MM.1S (cell line): ENCODE data around the gene NCKAP5.

Experiments
- DNase-seq: peaks from one replicate; pipeline ENCODE4 v3.0.0-alpha.2; 2015
- H2AFZ ChIP-seq: fragments of 300-600 bp; sonication (generic); 2 replicates; pipeline ENCODE4 v1.6.0; 2016; ENCODE audit warnings: antibody characterized with exemption, low read length
- H3F3A ChIP-seq: fragments of 300-600 bp; sonication (generic); 2 replicates; pipeline ENCODE4 v1.6.1; 2016; ENCODE audit warnings: mild to moderate bottlenecking, antibody characterized with exemption, low read length, moderate library complexity, mixed read lengths; ENCODE audit not compliant: insufficient read depth
- H3K27ac ChIP-seq: fragments of 300-600 bp; sonication (generic); 2 replicates; pipeline ENCODE4 v1.5.1; 2016; ENCODE audit warnings: mild to moderate bottlenecking, low read length
- H3K27me3 ChIP-seq: fragments of 300-600 bp; sonication (generic); replicated peaks from 2 replicates; pipeline ENCODE4 v1.6.0; 2016; ENCODE audit warnings: low read length; ENCODE audit not compliant: insufficient read depth
- H3K36me3 ChIP-seq: fragments of 300-600 bp; sonication (generic); replicated peaks from 2 replicates; pipeline ENCODE4 v1.6.1; 2016; ENCODE audit warnings: mild to moderate bottlenecking, low read length, mixed read lengths; ENCODE audit not compliant: insufficient read depth
- H3K4me1 ChIP-seq: fragments of 300-600 bp; sonication (generic); 2 replicates; pipeline ENCODE4 v1.6.1; 2016; ENCODE audit warnings: low read length, mixed read lengths
- H3K4me2 ChIP-seq: fragments of 300-600 bp; sonication (generic); 2 replicates; pipeline ENCODE4 v1.6.0; 2016; ENCODE audit warnings: low read depth, low read length
- H3K4me3 ChIP-seq: fragments of 300-600 bp; sonication (generic); 2 replicates; pipeline ENCODE4 v1.5.1; 2016; ENCODE audit warnings: low read length, mixed read lengths
- H3K79me2 ChIP-seq: fragments of 300-600 bp; sonication (generic); 2 replicates; pipeline ENCODE4 v1.6.1; 2016; ENCODE audit warnings: mixed run types, low read length, mixed read lengths
- H3K9ac ChIP-seq: fragments of 300-600 bp; sonication (generic); 2 replicates; pipeline ENCODE4 v1.6.1; 2016; ENCODE audit warnings: low read length, mixed read lengths
- H3K9me2 ChIP-seq: fragments of 300-600 bp; sonication (generic); replicated peaks from 2 replicates; pipeline ENCODE4 v1.6.1; 2016; ENCODE audit warnings: mild to moderate bottlenecking, low read length, mixed read lengths; ENCODE audit not compliant: insufficient read depth
- H3K9me3 ChIP-seq: fragments of 300-600 bp; sonication (generic); replicated peaks from 2 replicates; pipeline ENCODE4 v1.6.1; 2016; ENCODE audit warnings: mild to moderate bottlenecking, low read length, mixed read lengths; ENCODE audit not compliant: insufficient read depth
- H4K20me1 ChIP-seq: fragments of 300-600 bp; sonication (generic); 2 replicates; pipeline ENCODE4 v1.6.1; 2016; ENCODE audit warnings: mild to moderate bottlenecking, low read length, moderate library complexity, mixed read lengths; ENCODE audit not compliant: insufficient read depth
- EZH2 ChIP-seq: fragments of 300-600 bp; sonication (generic); optimal IDR thresholded peaks from 2 replicates; pipeline ENCODE3; 2017; ENCODE audit warnings: low read depth, mild to moderate bottlenecking, antibody characterized with exemption, low read length, mixed read lengths
- EZH2phosphoT487 ChIP-seq: fragments of 300-600 bp; sonication (generic); IDR thresholded peaks from 2 replicates; pipeline ENCODE4 v1.6.1; 2018; ENCODE audit warnings: antibody characterized with exemption, low read length
- TF ChIP-seq, protein P1 (sequence below): fragments of 300-600 bp; sonication (generic); IDR thresholded peaks from 2 replicates; pipeline ENCODE4 v1.5.1; 2016; ENCODE audit warnings: antibody characterized with exemption, low read length, mixed read lengths

The NCKAP5 gene

DNA sequence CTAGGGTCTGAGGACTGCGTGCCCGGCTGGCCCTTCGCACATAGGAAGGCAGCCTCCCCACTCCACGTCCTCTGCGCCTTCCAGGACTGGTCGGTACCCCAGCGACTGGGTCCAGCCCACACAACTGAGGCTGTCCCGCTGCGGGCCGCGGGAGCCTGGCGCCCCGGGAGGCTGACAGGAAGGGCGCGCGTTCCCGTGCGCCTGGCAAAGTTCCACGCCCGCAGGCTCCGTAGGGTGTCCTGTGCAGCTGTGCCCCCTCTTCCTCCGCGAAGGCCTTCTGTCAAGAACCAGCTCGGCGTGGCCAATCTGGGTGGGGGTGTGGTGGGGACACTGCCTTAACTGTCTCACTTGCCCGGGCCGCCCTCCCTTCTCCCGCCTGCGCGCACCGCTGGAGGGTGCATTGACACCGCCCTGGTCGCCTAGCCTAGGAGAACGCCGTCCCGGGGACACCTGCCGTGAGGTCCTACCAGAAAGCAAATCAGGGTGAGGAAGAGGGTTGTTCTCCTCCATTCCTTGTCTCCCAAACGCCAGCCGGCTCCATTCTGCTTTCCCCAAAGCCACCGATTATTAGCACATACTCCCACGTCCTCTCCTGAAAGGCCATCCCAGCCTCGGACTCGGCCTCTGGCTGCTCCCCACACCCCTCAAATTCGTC, 897.6 kb downstream of the NCKAP5 start:
- H3K4me2 ChIP-seq = no peak overlapping the region
- TF ChIP-seq EZH2 (no peak), EZH2phosphoT487 (no peak)
- TF ChIP-seq, protein P1, sequence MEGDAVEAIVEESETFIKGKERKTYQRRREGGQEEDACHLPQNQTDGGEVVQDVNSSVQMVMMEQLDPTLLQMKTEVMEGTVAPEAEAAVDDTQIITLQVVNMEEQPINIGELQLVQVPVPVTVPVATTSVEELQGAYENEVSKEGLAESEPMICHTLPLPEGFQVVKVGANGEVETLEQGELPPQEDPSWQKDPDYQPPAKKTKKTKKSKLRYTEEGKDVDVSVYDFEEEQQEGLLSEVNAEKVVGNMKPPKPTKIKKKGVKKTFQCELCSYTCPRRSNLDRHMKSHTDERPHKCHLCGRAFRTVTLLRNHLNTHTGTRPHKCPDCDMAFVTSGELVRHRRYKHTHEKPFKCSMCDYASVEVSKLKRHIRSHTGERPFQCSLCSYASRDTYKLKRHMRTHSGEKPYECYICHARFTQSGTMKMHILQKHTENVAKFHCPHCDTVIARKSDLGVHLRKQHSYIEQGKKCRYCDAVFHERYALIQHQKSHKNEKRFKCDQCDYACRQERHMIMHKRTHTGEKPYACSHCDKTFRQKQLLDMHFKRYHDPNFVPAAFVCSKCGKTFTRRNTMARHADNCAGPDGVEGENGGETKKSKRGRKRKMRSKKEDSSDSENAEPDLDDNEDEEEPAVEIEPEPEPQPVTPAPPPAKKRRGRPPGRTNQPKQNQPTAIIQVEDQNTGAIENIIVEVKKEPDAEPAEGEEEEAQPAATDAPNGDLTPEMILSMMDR = no peak
- no peaks in the 10 kb centered on the region for H4K20me1 ChIP-seq
- H3K27ac ChIP-seq = no peak overlapping the region
- no peak overlapping the region for H3K4me3 ChIP-seq
- no peaks in the 10 kb centered on the region for H3K27me3 ChIP-seq
- H3F3A ChIP-seq = no peaks in the 10 kb centered on the region
- no peaks in the 10 kb centered on the region for H3K9me3 ChIP-seq
- no peak for DNase-seq
- no peaks in the 10 kb centered on the region for H3K79me2 ChIP-seq
- H3K4me1 ChIP-seq = no peaks in the 10 kb centered on the region
- H3K36me3 ChIP-seq = no peaks in the 10 kb centered on the region
- H2AFZ ChIP-seq = no peak overlapping the region
- H3K9me2 ChIP-seq = no peaks in the 10 kb centered on the region
- H3K9ac ChIP-seq = no peak overlapping the region

DNA sequence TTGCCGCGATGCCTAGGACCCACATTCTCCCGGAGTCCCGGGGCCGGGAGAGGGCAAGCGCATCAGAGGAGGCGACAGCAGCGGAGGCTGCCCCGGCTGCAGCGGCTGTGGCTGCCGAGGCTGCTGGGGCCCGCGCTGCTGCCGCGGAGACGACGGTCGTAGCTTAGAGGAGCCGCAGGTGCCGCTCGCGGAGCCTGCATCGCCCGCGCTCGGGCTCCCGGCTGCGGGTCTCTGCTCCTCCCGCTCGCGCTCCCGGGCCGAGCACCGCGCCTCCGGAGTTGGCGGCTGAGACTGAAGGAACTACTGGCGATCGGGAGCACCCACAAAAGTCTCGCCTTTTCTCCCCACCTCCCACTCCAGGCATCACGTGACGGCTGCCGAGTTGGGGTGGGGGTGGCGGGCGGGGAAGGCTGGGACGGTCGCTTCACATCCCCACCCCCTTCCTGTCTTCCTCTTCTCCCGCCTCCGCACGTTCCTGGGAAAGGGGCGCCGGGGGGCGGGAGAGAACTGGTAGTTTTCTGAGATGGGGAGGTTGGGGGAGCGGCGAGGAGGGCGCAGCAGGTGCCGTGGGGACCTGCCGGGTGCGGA, 898.3 kb downstream of the NCKAP5 start, which contains the start of gene LYPD1:
TSS of gene LYPD1 (minus strand) at position 298 of the 588 bp plus-strand sequence. CDS start at position 25, 273 bp downstream.
- no peaks in the 10 kb centered on the region for H3K36me3 ChIP-seq
- no peak within 1 kb of the TSS for H3K9ac ChIP-seq
- no peaks in the 10 kb centered on the region for H3K9me3 ChIP-seq
- H3K4me2 ChIP-seq = peak within 1 kb of the TSS; percentile 22; the same call in 1 of the 2 replicates
- DNase-seq = no peak
- H3F3A ChIP-seq = no peaks in the 10 kb centered on the region
- H3K27me3 ChIP-seq = no peaks in the 10 kb centered on the region
- H2AFZ ChIP-seq = no peak within 1 kb of the TSS
- H3K4me3 ChIP-seq = no peak within 1 kb of the TSS; the same call in 1 of the 2 replicates
- no peaks in the 10 kb centered on the region for H3K9me2 ChIP-seq
- no peaks in the 10 kb centered on the region for H3K79me2 ChIP-seq
- H4K20me1 ChIP-seq = no peaks in the 10 kb centered on the region
- TF ChIP-seq EZH2phosphoT487 (no peak), EZH2 (no peak)
- TF ChIP-seq, protein P1 = no peak
- H3K27ac ChIP-seq = no peak within 1 kb of the TSS
- no peaks in the 10 kb centered on the region for H3K4me1 ChIP-seq

DNA sequence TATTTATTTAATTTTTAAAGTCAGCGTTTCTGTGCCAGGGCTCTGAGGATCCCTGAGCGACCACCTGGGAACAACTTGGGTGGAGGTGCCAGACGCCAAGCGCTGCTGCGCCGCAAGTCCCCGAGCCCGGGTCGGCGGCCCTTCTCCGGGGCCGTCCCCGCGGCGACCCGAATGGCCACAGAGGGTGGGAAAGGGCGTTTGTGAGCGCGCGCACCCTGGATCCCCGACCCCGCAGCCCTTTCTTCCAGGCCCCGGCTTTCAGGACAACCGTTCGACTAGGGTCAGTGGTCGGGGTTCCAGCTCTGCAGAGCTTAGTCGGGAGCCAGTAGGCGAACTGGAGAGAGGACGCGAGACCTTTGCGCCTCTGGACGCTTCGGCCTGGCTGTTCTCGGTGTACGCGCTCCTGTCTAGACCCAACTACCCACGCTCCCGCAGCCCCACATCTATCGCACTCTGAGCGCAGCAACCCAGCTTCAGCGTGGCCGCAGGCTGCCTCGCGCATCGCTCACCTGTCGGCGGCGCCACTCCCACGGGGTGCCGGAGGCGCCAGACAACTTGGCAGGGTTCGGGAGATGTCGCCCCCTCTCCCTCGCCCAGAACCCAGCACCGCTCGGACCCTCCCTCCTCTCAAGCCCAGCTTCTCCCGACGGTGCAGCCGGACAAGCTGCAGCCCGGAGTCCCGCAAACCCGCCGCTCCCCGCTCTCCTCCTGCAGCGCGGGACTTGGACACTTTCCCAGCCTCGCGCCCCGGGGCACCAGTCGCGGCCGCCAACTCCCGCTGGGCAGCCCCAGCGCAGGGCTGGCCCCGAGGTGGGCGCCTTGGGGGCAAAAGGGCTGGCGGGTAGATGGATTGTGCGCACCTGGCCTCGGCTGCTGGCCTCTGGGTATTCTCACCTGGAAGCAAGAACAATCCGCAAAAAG, 899.0 kb downstream of the NCKAP5 start:
- Histone ChIP-seq H3K9me3 (no peaks in the 10 kb centered on the region), H4K20me1 (no peaks in the 10 kb centered on the region), H3K4me2 (peak overlapping the region; percentile 22; the same call in 1 of the 2 replicates), H2AFZ (no peak overlapping the region), H3K4me3 (no peak overlapping the region), H3K79me2 (no peaks in the 10 kb centered on the region), H3K27ac (no peak overlapping the region), H3K36me3 (no peaks in the 10 kb centered on the region), H3K27me3 (no peaks in the 10 kb centered on the region), H3K9me2 (no peaks in the 10 kb centered on the region), H3K4me1 (no peaks in the 10 kb centered on the region), H3F3A (no peaks in the 10 kb centered on the region), H3K9ac (no peak overlapping the region)
- TF ChIP-seq EZH2 = no peak
- TF ChIP-seq EZH2phosphoT487 = no peak
- TF ChIP-seq, protein P1 = no peak
- no peak for DNase-seq
